Measurements from ENCODE around the gene DLG2.

The DLG2 gene

GRCh38 chr11:83523676-83524075 is 2103.5 kb downstream of the DLG2 start:
- TF ChIP-seq POLR2AphosphoS5 (IDR thresholded peaks at IDR 0.05; ENCODE audit: low read depth, low read length) (no peak), REST (IDR thresholded peaks at IDR 0.05; ENCODE audit: insufficient read depth in 1 of 2, low read depth in 2 of 2, low read length in 2 of 2) (no peak), TAF1 (IDR thresholded peaks at IDR 0.05; ENCODE audit: borderline replicate concordance, insufficient read depth, low read length) (no peak), SIN3A (IDR thresholded peaks at IDR 0.05; ENCODE audit: borderline replicate concordance, insufficient read depth, low read length) (no peak), FOXP2 (optimal IDR thresholded peaks at IDR 0.05; ENCODE audit: borderline replicate concordance, extremely low read depth, extremely low read length, insufficient read depth) (no peak)

GRCh38 chr11:83522911-83523310 is 2104.2 kb downstream of the DLG2 start:
- TF ChIP-seq FOXP2 (optimal IDR thresholded peaks at IDR 0.05; ENCODE audit: borderline replicate concordance, extremely low read depth, extremely low read length, insufficient read depth) (no peak), REST (IDR thresholded peaks at IDR 0.05; ENCODE audit: insufficient read depth in 1 of 2, low read depth in 2 of 2, low read length in 2 of 2) (no peak), SIN3A (IDR thresholded peaks at IDR 0.05; ENCODE audit: borderline replicate concordance, insufficient read depth, low read length) (no peak)

DNA sequence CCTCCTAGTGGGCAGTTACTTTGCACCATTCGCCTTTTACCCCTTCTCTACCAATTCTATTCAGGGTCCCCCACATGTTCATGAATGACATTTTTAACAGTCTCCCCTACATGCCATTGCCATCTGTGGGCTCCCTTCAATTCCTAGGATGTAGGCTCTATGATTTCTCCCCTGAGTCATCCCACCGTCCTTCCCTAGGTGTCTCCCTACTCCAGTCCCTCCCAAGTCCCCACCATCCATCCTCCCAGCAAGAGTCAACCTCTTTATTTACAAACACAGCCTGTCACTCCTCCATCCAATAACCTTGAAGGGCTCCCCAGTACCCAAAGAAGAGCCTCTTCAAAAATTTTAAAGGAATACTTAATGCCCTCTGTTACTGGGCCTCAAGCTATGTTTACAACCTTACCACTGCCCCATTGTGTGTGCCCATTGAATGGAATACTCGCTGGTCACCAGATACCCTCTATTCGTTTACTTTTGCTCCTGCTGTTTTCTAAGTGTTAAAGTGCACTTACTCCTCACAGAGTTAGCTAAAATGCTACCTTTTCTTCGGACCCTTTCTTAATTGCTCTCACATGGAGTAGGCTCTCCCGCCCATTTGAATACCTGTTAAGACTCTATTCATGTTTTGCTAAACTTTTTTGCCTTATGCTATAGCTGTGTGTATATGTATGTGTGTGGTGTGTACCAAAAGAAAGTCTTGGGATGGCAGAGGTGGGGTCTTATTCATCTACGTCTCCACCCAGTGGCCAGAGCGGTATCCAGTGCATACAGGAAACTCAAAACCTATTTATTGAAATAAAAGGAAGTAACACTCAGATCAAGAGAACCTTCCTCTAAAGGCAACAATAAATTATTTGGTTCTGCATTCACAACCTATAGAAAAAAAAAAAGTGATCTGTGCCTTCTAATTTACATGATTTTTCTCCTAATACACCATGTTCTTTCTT is 2105.2 kb downstream of the DLG2 start:
- TF ChIP-seq SIN3A (IDR thresholded peaks at IDR 0.05; ENCODE audit: borderline replicate concordance, insufficient read depth, low read length): no peak
- TF ChIP-seq TAF1 (IDR thresholded peaks at IDR 0.05; ENCODE audit: borderline replicate concordance, insufficient read depth, low read length): no peak
- TF ChIP-seq FOXP2 (optimal IDR thresholded peaks at IDR 0.05; ENCODE audit: borderline replicate concordance, extremely low read depth, extremely low read length, insufficient read depth): no peak
- no peak for TF ChIP-seq REST (IDR thresholded peaks at IDR 0.05; ENCODE audit: insufficient read depth in 1 of 2, low read depth in 2 of 2, low read length in 2 of 2)
- TF ChIP-seq POLR2AphosphoS5 (IDR thresholded peaks at IDR 0.05; ENCODE audit: low read depth, low read length): no peak

GRCh38 chr11:83520849-83521248 is 2106.3 kb downstream of the DLG2 start:
- TF ChIP-seq REST (IDR thresholded peaks at IDR 0.05; ENCODE audit: insufficient read depth in 1 of 2, low read depth in 2 of 2, low read length in 2 of 2) (no peak), FOXP2 (optimal IDR thresholded peaks at IDR 0.05; ENCODE audit: borderline replicate concordance, extremely low read depth, extremely low read length, insufficient read depth) (no peak), TAF1 (IDR thresholded peaks at IDR 0.05; ENCODE audit: borderline replicate concordance, insufficient read depth, low read length) (no peak), POLR2AphosphoS5 (IDR thresholded peaks at IDR 0.05; ENCODE audit: low read depth, low read length) (no peak), SIN3A (IDR thresholded peaks at IDR 0.05; ENCODE audit: borderline replicate concordance, insufficient read depth, low read length) (no peak)
